AG04449 (cell line): ENCODE measurements around the gene GABBR1.
A peak's percentile ranks its signal among the peaks of the same experiment; 100 is the strongest.

Source experiments
- CTCF ChIA-PET: fragments of 350-600 bp; formaldehyde crosslinking; extraction: SDS; loops from one replicate; lab custom pipeline; 2021; ENCODE audit warnings: antibody characterized with exemption; lab: Yijun Ruan, JAX
- POLR2A ChIA-PET: fragments of 400-600, 350-600 bp; formaldehyde crosslinking; extraction: SDS; loops from one replicate; lab custom pipeline; 2020; ENCODE audit warnings: antibody characterized with exemption, inconsistent platforms; lab: Yijun Ruan, JAX
- DNase-seq: peaks from one replicate; pipeline ENCODE4 v3.0.0-alpha.2; 2010; ENCODE audit warnings: low read depth, low spot score
- H3K4me3 ChIP-seq: 2 replicates; pipeline ENCODE4 v1.5.1; 2011; ENCODE audit warnings: low read depth, mild to moderate bottlenecking, control low read depth, low read length
- TF ChIP-seq, protein P1 (sequence below): IDR thresholded peaks from one replicate; pipeline ENCODE4 v1.5.1; 2011; ENCODE audit warnings: mild to moderate bottlenecking, moderate library complexity, low read length, control low read depth, inconsistent platforms; ENCODE audit not compliant: insufficient read depth; ENCODE audit errors: missing control alignments

GABBR1 gene

DNA sequence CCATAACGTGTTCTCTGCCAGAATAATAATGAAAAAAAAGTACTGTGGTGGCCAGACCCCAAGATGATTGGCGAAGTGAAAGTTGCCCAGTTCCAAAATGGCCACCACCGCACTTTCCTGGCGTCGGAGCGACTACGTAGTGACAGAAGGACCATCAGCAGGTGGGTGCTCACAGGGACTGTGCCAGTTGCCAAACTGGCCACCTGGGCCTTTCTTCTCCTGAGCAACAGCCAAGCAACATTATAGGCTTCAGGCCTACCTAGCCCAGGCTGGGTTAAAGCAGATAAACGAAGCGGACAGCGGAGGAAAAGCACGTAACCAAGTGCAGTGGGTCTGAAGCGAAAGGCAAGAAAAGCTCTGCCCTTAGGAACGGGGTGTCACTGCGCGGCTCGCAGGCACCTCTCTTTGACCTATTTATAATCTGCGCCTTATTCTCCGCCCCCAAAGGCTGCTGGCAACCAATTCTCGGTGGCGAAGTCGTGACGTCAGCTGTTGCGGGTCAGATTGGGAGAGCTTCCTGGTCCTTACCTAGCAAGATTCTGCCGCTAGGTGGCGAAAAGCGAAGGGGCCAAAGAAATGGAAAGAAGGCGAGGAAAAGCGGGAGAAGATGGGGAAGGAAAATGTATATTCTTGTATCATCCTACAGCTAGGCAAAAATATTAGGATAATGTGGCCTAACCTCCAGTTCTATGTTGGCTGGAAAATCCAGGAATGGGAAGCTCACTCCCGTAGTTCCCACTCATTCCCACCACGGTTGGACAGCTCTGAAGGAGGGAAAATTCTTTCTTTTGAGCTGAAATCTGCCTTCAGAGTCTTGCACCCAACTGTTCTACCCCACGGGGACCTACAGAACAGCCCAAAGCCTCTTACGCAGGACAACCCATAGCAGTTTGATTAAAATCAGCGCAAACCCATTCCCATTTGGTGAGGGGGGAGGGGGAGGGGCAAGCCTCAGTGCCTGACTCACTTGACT, 17.0 kb upstream of the GABBR1 start:
- TF ChIP-seq, protein P1, sequence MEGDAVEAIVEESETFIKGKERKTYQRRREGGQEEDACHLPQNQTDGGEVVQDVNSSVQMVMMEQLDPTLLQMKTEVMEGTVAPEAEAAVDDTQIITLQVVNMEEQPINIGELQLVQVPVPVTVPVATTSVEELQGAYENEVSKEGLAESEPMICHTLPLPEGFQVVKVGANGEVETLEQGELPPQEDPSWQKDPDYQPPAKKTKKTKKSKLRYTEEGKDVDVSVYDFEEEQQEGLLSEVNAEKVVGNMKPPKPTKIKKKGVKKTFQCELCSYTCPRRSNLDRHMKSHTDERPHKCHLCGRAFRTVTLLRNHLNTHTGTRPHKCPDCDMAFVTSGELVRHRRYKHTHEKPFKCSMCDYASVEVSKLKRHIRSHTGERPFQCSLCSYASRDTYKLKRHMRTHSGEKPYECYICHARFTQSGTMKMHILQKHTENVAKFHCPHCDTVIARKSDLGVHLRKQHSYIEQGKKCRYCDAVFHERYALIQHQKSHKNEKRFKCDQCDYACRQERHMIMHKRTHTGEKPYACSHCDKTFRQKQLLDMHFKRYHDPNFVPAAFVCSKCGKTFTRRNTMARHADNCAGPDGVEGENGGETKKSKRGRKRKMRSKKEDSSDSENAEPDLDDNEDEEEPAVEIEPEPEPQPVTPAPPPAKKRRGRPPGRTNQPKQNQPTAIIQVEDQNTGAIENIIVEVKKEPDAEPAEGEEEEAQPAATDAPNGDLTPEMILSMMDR, result peak; percentile 88

DNA sequence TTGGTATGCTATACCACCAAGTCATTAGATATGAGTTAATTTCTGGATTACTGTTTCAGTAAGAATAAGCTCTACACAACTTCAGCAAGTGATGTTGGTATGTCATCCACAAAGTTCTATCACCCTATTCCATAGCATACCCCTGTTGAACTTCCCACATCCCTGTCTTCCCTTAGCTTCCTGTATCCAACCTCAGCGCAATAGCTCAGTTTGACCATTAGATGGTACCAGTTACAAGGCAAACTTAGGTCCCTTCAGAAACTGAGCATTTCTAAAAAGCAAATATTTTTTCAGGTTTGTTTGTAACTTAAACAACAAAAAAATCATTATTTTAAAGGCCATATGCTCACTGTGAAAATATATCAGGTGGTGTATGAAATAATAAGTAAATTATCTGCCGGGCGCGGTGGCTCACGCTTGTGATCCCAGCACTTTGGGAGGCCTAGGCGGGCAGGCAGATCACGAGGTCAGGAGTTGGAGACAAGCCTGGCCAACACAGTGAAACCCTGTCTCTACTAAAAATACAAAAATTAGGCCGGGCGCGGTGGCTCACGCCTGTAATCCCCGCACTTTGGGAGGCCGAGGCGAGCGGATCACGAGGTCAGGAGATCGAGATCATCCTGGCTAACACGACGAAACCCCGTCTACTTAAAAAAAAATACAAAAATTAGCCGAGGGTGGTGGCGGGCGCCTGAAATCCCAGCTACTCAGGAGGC, 15.1 kb upstream of the GABBR1 start:
- no peak overlapping the region for H3K4me3 ChIP-seq
- TF ChIP-seq, protein P1, result peak; percentile 59
- ChIA-PET POLR2A (interaction anchor here (1.0 kb wide), 1 partner anchor 14 kb away, joined by 3 read pairs; no protein-coding TSS in a partner anchor), CTCF (interaction anchor here (0.7 to 34.7 kb wide), 12 partner anchors 8 to 186 kb away, joined by 3 to 692 read pairs (median 4); partner anchors contain the start of genes GABBR1 and MOG)
- DNase-seq, result no peak

More for the DNA sequence above, 17.0 kb upstream of the GABBR1 start:
- ChIA-PET POLR2A (interaction anchor here (1.0 kb wide), 2 partner anchors 16 to 23 kb away, joined by 4 to 7 read pairs; partner anchors contain the start of gene GABBR1), CTCF (interaction anchor here (0.6 to 34.7 kb wide), 25 partner anchors 6 to 1517 kb away, joined by 3 to 692 read pairs (median 5); partner anchors contain the start of genes GABBR1, MOG and PPP1R11)
- peak; percentile 69 for DNase-seq
- H3K4me3 ChIP-seq, result peak overlapping the region; percentile 59

DNA sequence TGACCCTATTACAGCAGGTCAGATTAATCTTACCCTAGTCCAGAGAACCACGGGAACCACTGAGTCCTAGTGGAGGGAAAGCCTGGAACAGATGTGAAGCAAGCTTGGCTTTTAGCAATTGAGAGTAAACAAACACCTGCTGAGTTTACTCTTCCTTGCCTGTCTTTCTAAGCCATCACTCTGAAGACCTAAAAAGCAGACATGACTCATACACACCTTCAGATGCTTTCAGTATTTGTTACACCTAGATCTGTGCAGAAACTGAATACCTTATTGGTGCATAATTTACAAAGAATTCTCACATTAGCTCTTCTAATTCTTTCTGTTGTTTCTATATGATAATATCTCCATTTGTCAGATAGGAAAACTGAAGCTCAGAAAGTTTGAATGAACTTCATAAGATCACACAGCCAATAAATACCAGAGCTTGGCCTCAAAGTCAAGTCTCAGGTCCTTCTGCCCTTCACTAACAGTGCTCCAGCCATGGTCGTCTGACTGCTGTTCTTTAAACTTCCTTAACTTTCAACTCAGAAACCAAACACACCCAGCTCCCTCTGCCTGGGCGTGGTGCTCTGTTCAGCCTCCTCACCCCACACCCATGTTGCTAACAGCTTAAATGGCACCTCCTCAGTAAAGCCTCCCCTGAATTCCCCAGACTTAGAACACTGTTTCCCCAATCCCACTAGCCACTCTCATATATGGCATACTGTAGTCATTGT, 8.6 kb upstream of the GABBR1 start:
- POLR2A ChIA-PET, result interaction anchor here (0.6 kb wide), 1 partner anchor 876 kb away, joined by 3 read pairs; no protein-coding TSS in a partner anchor
- TF ChIP-seq, protein P1, result no peak

DNA sequence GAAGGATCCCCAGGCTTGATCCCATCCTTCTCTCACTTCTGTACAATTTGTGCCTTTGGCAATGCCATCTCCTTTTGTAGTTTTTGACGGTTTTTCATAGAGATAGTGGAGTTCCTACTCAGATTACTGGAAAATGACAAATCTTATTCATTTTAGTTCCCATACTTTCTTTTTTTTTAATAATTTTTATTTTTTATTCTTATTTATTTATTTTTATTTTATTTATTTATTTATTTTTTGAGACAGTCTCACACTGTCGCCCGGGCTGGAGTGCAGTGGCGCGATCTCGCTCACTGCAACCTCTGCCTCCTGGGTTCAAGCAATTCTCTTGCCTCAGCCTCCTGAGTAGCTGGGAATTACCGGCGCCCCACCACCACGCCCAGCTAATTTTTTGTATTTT, 4.3 kb upstream of the GABBR1 start:
- H3K4me3 ChIP-seq, result no peak overlapping the region
- DNase-seq, result no peak
- ChIA-PET POLR2A (no interaction called here), CTCF (interaction anchor here (34.7 kb wide), 1 partner anchor 19 kb away, joined by 692 read pairs; the partner anchor contains the start of gene MOG)
- TF ChIP-seq, protein P1, result no peak

More for the DNA sequence above, 8.6 kb upstream of the GABBR1 start:
- no peak overlapping the region for H3K4me3 ChIP-seq
- CTCF ChIA-PET, result interaction anchor here (0.7 to 34.7 kb wide), 3 partner anchors 8 to 15 kb away, joined by 3 to 692 read pairs (median 4); partner anchors contain the start of genes GABBR1 and MOG
- no peak for DNase-seq

DNA sequence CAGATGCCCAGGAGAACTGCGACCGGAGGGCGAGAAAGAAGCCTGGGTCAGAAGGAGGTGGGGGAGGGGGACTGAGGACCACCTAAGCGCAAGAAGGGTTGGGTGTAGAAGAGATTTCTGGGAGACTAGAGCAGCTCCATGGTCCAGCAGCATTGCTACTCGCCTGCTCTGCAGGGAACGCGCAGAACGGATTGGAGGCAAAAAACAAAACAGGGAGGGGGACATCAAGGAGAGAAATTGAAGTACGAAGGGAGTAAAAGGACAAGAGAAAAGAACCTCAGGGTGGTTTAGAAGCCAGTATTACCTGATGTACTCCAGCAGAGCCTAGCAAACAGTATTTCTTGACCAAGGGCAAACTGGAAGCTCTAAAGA, 537 bp upstream of the GABBR1 start:
- TF ChIP-seq, protein P1, result no peak
- DNase-seq, result no peak
- ChIA-PET POLR2A (interaction anchor here (1.0 to 1.7 kb wide), 2 partner anchors 14 to 16 kb away, joined by 3 to 7 read pairs; no protein-coding TSS in a partner anchor), CTCF (interaction anchor here (0.9 to 34.7 kb wide), 4 partner anchors 8 to 119 kb away, joined by 3 to 692 read pairs (median 4); partner anchors contain the start of gene MOG)
- H3K4me3 ChIP-seq, result peak overlapping the region; percentile 79
